ENCODE results near the gene DACH1.

GRCh38 chr13:71626421-71627117, 240.4 kb downstream of the DACH1 start:
- TF ChIP-seq CTCF (IDR thresholded peaks at IDR 0.05): no peak
- no peak for TF ChIP-seq POLR2AphosphoS5 (IDR thresholded peaks at IDR 0.05)
- no peak for TF ChIP-seq EP300 (IDR thresholded peaks at IDR 0.05; ENCODE audit: low read depth)
- no peak for TF ChIP-seq POLR2A (IDR thresholded peaks at IDR 0.05)
